A673 (cell line): Measurements from ENCODE around the gene CLEC20A. TPM values are rescaled to one million over a fixed set of nuclear protein-coding genes. Genes with fewer than 3 reads are reported as not detected.

Experiments
- Bru-seq: library from RNA; stranded (reverse); fragments of 400-500 nt; gene quantifications from one replicate; lab custom pipeline; 2021; lab: Mats Ljungman, UMichigan
- BruChase-seq, 2 experiments: library from RNA; stranded (reverse); fragments of 400-500 nt; gene quantifications; one replicate each; lab custom pipeline; 2021; lab: Mats Ljungman, UMichigan
- BruUV-seq: library from RNA; stranded (reverse); fragments of 400-500 nt; replicated peaks from 2 replicates; lab custom pipeline; 2021; lab: Mats Ljungman, UMichigan
- CTCF ChIA-PET: fragments of 300-600 bp; sonication (Branson Sonifier 250); formaldehyde crosslinking; loops from one replicate; lab custom pipeline; 2022; ENCODE audit warnings: antibody characterized with exemption; lab: Charles Lee
- POLR2A ChIA-PET: fragments of 300-600 bp; sonication (Branson Sonifier 250); formaldehyde crosslinking; loops from one replicate; lab custom pipeline; 2022; ENCODE audit warnings: antibody characterized with exemption; ENCODE audit not compliant: low non-redundant PET; lab: Charles Lee
- DNase-seq: peaks from one replicate; pipeline ENCODE4 v3.0.0-alpha.2; 2015; ENCODE audit warnings: low spot score
- H3K27ac ChIP-seq: fragments of 200-600 bp; sonication (generic); 2 replicates; pipeline ENCODE4 v1.5.1; 2016; ENCODE audit warnings: mixed run types, low read depth, mild to moderate bottlenecking, mixed read lengths, antibody characterized with exemption, low read length; ENCODE audit not compliant: poor library complexity, severe bottlenecking
- H3K27me3 ChIP-seq: fragments of 200-600 bp; sonication (generic); replicated peaks from 2 replicates; pipeline ENCODE4 v1.6.1; 2017; ENCODE audit warnings: mixed run types, low read depth, mild to moderate bottlenecking, mixed read lengths, antibody characterized with exemption, low read length; ENCODE audit not compliant: insufficient read depth, poor library complexity
- H3K36me3 ChIP-seq: fragments of 200-600 bp; sonication (generic); 2 replicates; pipeline ENCODE4 v1.6.1; 2016; ENCODE audit warnings: mixed run types, mild to moderate bottlenecking, mixed read lengths, antibody characterized with exemption, low read length; ENCODE audit not compliant: insufficient read depth, poor library complexity, severe bottlenecking
- H3K4me1 ChIP-seq: fragments of 200-600 bp; sonication (generic); 2 replicates; pipeline ENCODE4 v1.6.1; 2017; ENCODE audit warnings: mixed run types, mild to moderate bottlenecking, mixed read lengths, antibody characterized with exemption, low read length; ENCODE audit not compliant: insufficient read depth, poor library complexity, severe bottlenecking
- H3K4me3 ChIP-seq: fragments of 200-600 bp; sonication (generic); 2 replicates; pipeline ENCODE4 v1.5.1; 2016; ENCODE audit warnings: low read depth, mixed run types, mild to moderate bottlenecking, mixed read lengths, low read length; ENCODE audit not compliant: poor library complexity, severe bottlenecking
- H3K9me3 ChIP-seq: fragments of 200-600 bp; sonication (generic); 2 replicates; pipeline ENCODE4 v1.6.1; 2016; ENCODE audit warnings: mixed run types, low read depth, mild to moderate bottlenecking, mixed read lengths, antibody characterized with exemption, low read length; ENCODE audit not compliant: poor library complexity, severe bottlenecking
- CTCF ChIP-seq: fragments of 300-800, 200-600 bp; sonication (generic); conservative IDR thresholded peaks from 2 replicates; pipeline ENCODE4 v1.5.1; 2017; ENCODE audit warnings: low read depth, mild to moderate bottlenecking, antibody characterized with exemption, low read length, moderate library complexity, mixed read lengths
- EZH2 ChIP-seq: fragments of 200-600 bp; sonication (generic); IDR thresholded peaks from 2 replicates; pipeline ENCODE4 v1.6.1; 2017; ENCODE audit warnings: borderline replicate concordance, low read depth, mild to moderate bottlenecking, mixed read lengths, antibody characterized with exemption, low read length; ENCODE audit not compliant: poor library complexity, severe bottlenecking
- intact Hi-C: fragments of 100-400 bp; cut with micrococcal nuclease; formaldehyde crosslinking; loops from one replicate; pipeline ENCODE4 v1.10.0; 2022; ENCODE audit not compliant: unreplicated experiment
- long read RNA-seq: library from polyadenylated mRNA; stranded (forward); transcript quantifications from one replicate; pipeline ENCODE4 v2.0.0, GENCODE V29; 2022
- total RNA-seq: library from RNA; stranded (reverse); gene quantifications from 2 replicates; pipeline ENCODE4 v1.2.3, GENCODE V29; 2021

CLEC20A gene
- total RNA-seq (not detected in 2 replicates), Bru-seq, nascent RNA (percentile 5 among the genes with signal in this experiment), BruChase-seq, experiment 1, labeled RNA remaining after a 2-hour chase (not detected), BruChase-seq, experiment 2, labeled RNA remaining after a 6-hour chase (not detected)
- long read RNA-seq = 0 reads

DNA sequence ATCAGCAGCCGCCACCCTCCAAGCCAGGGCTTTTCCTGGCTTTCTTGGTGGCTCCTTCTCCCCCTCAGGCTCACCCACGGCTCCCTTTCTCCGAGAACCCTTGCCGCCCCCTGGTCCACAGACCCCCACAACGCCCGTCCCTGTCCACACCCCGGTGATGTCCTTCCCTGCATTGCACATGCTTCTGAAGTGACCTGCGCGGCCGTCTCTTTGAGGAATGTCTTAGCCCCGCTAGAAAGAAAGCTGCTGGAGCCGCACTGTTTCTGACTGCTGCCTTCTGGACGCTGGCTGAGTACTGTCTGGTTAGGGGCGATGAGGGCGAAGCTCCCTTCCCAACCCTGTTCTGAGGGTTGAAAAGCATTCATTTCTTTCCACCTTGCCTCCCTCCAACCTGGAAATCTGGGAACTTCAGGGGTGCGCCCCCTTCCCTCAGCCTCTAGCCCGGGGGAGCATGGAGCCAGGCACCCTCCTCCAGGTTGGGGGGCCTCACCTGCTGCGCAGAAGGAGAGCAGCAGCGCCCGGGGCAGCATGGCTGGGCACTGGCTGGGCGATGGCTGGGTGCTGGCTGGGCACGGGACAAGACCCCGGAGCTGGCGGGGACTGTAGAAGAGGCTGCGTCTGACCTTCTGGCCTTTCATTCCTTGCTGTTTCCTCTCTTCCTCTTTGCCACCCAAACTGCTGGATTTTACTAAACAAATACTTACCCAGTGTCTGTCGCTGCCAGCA, at the start of gene CLEC20A:
CLEC20A (minus strand) TSS at position 555 of the 726 bp plus-strand sequence; CDS start at position 530, 25 bp downstream.
- no peaks in the 10 kb centered on the region for H3K9me3 ChIP-seq
- TF ChIP-seq EZH2 (no peak), CTCF (no peak)
- ChIA-PET POLR2A (no interaction called here), CTCF (no interaction called here)
- H3K27me3 ChIP-seq = no peaks in the 10 kb centered on the region
- H3K36me3 ChIP-seq = no peaks in the 10 kb centered on the region
- no TSS peak for BruUV-seq
- H3K4me3 ChIP-seq = no peak within 1 kb of the TSS
- intact Hi-C loops = no loop called here
- H3K4me1 ChIP-seq = no peaks in the 10 kb centered on the region
- H3K27ac ChIP-seq = no peak within 1 kb of the TSS
- no peak for DNase-seq

- intact Hi-C loops = loop anchor here (5.0 kb wide), 3 partner anchors 232 to 1053 kb away; partner anchors contain the start of gene AXDND1
- no peaks in the 10 kb centered on the region for H3K9me3 ChIP-seq
- no peak overlapping the region for H3K27ac ChIP-seq
- H3K36me3 ChIP-seq = no peaks in the 10 kb centered on the region
- POLR2A ChIA-PET = no interaction called here
- TF ChIP-seq CTCF = no peak
- no peak for TF ChIP-seq EZH2
- DNase-seq = no peak
- no TSS peak for BruUV-seq
- no peak overlapping the region for H3K4me3 ChIP-seq
- CTCF ChIA-PET = no interaction called here
- H3K27me3 ChIP-seq = no peaks in the 10 kb centered on the region
- no peaks in the 10 kb centered on the region for H3K4me1 ChIP-seq
These were observed 47.8 kb upstream of the CLEC20A start for GRCh38 chr1:178544531-178544930.

- BruUV-seq = no TSS peak
- DNase-seq = no peak
- intact Hi-C loops = loop anchor here (2.0 to 5.0 kb wide), 4 partner anchors 231 to 1054 kb away; partner anchors contain the start of gene AXDND1
- H3K9me3 ChIP-seq = no peaks in the 10 kb centered on the region
- H3K36me3 ChIP-seq = no peaks in the 10 kb centered on the region
- H3K27ac ChIP-seq = no peak overlapping the region
- H3K4me1 ChIP-seq = no peaks in the 10 kb centered on the region
- POLR2A ChIA-PET = no interaction called here
- no peaks in the 10 kb centered on the region for H3K27me3 ChIP-seq
- CTCF ChIA-PET = interaction anchor here (0.9 to 1.2 kb wide), 2 partner anchors 210 to 459 kb away, joined by 3 to 6 read pairs; no protein-coding TSS in a partner anchor
- H3K4me3 ChIP-seq = peak overlapping the region; percentile 92
- no peak for TF ChIP-seq EZH2
- TF ChIP-seq CTCF = no peak
These were observed 46.5 kb upstream of the CLEC20A start for GRCh38 chr1:178543290-178543607.
